Right atrium auricular region (tissue), 2 donors: ENCODE results near the gene IGIP. TPM values are rescaled to one million over a fixed set of nuclear protein-coding genes. Genes with fewer than 3 reads are reported as not detected.

Experiments used
- DNase-seq: peaks from one replicate; pipeline ENCODE4 v3.0.0-alpha.2; 2019; ENCODE audit warnings: low spot score
- H3K27ac ChIP-seq, 2 donors: fragments of 200-600 bp; sonication (generic); 1 replicate in 1 of 2; 2 replicates in 1 of 2; pipeline ENCODE4 v1.5.1; 2016 to 2019
- H3K27me3 ChIP-seq, 2 donors: fragments of 200-600 bp; sonication (generic); one replicate each; pipeline versions ENCODE4 v1.5.1 to v1.6.0; 2017 to 2019
- H3K36me3 ChIP-seq: fragments of 200-600 bp; sonication (generic); one replicate; pipeline ENCODE4 v1.5.1; 2016
- H3K4me1 ChIP-seq, 2 donors: fragments of 200-600 bp; sonication (generic); one replicate each; pipeline versions ENCODE4 v1.5.1 to v1.6.0; 2017 to 2019
- H3K4me3 ChIP-seq, 2 donors: fragments of 200-600 bp; sonication (generic); 1 replicate in 1 of 2; 2 replicates in 1 of 2; pipeline ENCODE4 v1.5.1; 2017 to 2019; ENCODE audit warnings: mild to moderate bottlenecking in 1 of 2, moderate library complexity in 1 of 2
- H3K9me3 ChIP-seq, 2 donors: fragments of 200-600 bp; sonication (generic); one replicate each; pipeline ENCODE4 v1.5.1; 2019
- total RNA-seq, 2 donors: library from RNA; depleted of rRNA; stranded (reverse); fragments of >200 nt; gene quantifications; one replicate each; pipeline ENCODE4 v1.1.0, GENCODE V29; 2016
- TF ChIP-seq, protein P1 (sequence below), 2 donors: fragments of 200-600 bp; sonication (generic); IDR thresholded peaks; one replicate each; pipeline ENCODE4 v1.5.1; 2019; ENCODE audit warnings: antibody characterized with exemption in 2 of 2

The IGIP gene
- total RNA-seq, 2 donors from 2014 or later = 13.7 to 13.8 TPM

DNA sequence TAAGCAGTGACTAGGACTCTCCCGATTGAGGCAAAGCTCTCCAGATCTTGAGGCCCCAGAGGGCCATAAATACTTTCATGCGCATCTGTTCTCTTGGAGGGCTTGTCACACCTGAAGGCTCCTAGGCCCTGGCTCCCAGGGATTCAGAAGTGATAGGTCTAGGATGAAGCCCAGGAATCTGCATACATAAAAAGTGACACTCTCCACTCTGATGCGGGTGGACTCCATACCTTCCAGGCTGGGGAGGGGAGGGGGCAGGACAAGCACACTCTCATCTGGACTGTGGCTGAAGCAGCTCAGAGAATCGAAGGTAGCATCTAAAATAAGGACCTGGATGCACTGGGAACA lies 40.2 kb downstream of the IGIP start:
- Histone ChIP-seq H3K27me3 (no peaks in the 10 kb centered on the region), H3K9me3 (no peaks in the 10 kb centered on the region), H3K4me1 (peaks cover 0 to 9% of the 10 kb centered on the region in 2 donors), H3K36me3 (no peaks in the 10 kb centered on the region), H3K4me3 (no peak overlapping the region), H3K27ac (no peak overlapping the region)
- TF ChIP-seq, protein P1, sequence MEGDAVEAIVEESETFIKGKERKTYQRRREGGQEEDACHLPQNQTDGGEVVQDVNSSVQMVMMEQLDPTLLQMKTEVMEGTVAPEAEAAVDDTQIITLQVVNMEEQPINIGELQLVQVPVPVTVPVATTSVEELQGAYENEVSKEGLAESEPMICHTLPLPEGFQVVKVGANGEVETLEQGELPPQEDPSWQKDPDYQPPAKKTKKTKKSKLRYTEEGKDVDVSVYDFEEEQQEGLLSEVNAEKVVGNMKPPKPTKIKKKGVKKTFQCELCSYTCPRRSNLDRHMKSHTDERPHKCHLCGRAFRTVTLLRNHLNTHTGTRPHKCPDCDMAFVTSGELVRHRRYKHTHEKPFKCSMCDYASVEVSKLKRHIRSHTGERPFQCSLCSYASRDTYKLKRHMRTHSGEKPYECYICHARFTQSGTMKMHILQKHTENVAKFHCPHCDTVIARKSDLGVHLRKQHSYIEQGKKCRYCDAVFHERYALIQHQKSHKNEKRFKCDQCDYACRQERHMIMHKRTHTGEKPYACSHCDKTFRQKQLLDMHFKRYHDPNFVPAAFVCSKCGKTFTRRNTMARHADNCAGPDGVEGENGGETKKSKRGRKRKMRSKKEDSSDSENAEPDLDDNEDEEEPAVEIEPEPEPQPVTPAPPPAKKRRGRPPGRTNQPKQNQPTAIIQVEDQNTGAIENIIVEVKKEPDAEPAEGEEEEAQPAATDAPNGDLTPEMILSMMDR (IDR thresholded peaks at IDR 0.05) = no peak
- no peak for DNase-seq

DNA sequence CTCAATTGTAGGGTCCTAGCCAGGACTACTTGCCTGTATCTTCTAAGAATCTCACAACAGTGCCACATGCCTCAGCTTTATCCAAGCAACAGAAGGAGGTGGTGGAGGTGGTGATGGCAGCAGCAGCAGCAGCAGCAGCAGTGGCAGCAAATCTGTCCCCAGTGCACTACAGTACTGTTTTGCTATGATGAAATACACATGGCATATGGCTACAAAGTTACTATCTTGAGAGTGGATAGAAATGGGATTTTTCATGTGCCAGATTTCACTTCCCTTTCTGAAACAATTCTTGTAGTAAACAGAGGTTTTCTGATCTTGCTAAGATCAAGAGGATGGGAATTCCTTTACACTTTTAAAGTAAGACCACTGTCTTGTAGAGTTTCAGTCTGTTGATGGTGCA lies 41.2 kb downstream of the IGIP start:
- TF ChIP-seq, protein P1 (IDR thresholded peaks at IDR 0.05) = no peak
- Histone ChIP-seq H3K36me3 (no peaks in the 10 kb centered on the region), H3K4me3 (no peak overlapping the region), H3K27ac (no peak overlapping the region), H3K27me3 (no peaks in the 10 kb centered on the region), H3K4me1 (peaks cover 0 to 9% of the 10 kb centered on the region in 2 donors), H3K9me3 (no peaks in the 10 kb centered on the region)
- no peak for DNase-seq

DNA sequence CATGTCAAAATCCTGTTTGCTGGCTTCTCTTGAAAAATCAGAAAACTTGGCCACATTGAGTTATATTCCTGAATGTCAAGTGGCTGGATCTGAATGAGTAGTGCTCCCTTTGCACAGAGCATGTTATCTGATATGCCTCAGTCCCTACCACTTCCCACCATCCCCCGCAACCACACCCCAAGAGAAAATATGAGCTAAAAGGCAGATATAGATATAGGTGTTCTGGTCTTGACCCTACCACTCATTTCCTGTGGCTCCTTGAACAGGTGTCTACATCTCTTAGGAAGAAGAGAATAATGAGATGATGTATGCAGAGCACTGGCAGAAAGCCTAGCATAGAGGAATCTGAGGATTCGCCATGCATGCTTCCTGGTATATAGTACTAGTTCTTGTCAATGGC lies 42.6 kb downstream of the IGIP start:
- H3K27me3 ChIP-seq = no peaks in the 10 kb centered on the region
- no peak overlapping the region for H3K27ac ChIP-seq
- peaks cover 0 to 9% of the 10 kb centered on the region in 2 donors for H3K4me1 ChIP-seq
- DNase-seq = no peak
- no peaks in the 10 kb centered on the region for H3K9me3 ChIP-seq
- no peak overlapping the region for H3K4me3 ChIP-seq
- TF ChIP-seq, protein P1 (IDR thresholded peaks at IDR 0.05) = no peak
- no peaks in the 10 kb centered on the region for H3K36me3 ChIP-seq

DNA sequence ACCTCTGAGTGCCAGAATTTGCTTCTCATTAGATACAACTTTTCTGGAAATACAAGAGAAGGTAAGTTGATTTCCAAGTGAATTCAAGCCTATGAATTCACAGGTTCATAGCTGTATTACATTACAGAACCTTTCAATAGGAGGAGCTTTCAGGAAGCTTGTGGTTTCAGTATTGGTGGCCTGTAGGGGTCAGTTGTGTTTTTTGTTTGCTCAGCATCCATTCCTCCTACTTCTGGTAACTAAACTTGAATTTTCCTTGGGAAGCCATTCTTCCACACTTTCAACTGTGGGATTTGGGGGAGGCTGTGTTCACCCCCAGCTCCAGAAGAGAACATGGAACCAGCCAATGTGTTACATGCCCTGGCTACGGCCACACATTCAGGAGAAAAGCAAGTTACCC lies 43.7 kb downstream of the IGIP start:
- H3K27ac ChIP-seq = no peak overlapping the region
- no peak for DNase-seq
- no peaks in the 10 kb centered on the region for H3K9me3 ChIP-seq
- H3K4me3 ChIP-seq = no peak overlapping the region
- no peaks in the 10 kb centered on the region for H3K36me3 ChIP-seq
- TF ChIP-seq, protein P1 (IDR thresholded peaks at IDR 0.05) = peak in 1 of 2 donors; percentile 53
- H3K4me1 ChIP-seq = peaks cover 0 to 10% of the 10 kb centered on the region in 2 donors
- H3K27me3 ChIP-seq = no peaks in the 10 kb centered on the region

DNA sequence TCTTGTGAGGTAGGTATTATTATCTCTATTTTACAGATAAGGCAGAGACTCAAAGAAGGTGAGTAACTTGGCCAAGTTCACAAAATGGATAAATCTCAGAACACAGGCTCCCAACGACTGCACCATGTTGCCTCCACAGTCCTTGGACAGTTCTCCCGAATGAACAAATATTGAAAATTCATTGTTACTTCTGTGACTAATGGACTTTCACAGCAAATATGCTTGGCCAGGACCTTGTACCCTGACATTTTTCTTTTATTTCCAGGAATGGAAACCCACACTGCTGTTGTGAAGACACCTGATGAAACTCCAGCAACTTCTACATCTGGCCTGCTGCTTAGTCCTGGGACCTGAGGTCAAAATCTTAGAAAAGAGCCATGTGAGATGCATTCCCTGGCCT lies 46.7 kb downstream of the IGIP start:
- H3K27ac ChIP-seq = no peak overlapping the region
- no peak overlapping the region for H3K4me3 ChIP-seq

DNA sequence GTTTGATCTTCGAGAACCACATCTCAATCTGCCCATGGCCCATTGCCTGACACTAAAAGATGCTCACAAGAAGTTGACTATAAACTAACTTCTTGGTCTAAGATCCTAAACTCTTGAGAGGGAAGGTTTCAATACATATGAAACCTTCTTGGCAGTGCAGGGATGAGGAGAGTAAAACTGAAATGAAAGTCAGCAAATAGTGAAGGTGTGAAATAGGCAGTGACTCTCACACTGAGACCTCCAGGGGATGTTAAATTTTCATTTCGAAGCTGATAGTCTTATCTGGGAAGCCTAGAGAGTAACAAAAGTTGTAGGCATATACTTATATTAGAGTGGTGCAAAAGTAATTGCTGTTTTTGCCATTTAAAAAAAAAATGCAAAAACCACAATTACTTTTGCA lies 48.3 kb downstream of the IGIP start:
- peak overlapping the region in 1 of 2 donors; percentile 99 for H3K27ac ChIP-seq
- no peaks in the 10 kb centered on the region for H3K9me3 ChIP-seq
- H3K36me3 ChIP-seq = no peaks in the 10 kb centered on the region
- no peaks in the 10 kb centered on the region for H3K27me3 ChIP-seq
- H3K4me3 ChIP-seq = no peak overlapping the region
- TF ChIP-seq, protein P1 (IDR thresholded peaks at IDR 0.05) = no peak
- peaks cover 0 to 26% of the 10 kb centered on the region in 2 donors for H3K4me1 ChIP-seq
- DNase-seq = no peak

More for the DNA sequence above, 46.7 kb downstream of the IGIP start:
- H3K36me3 ChIP-seq = no peaks in the 10 kb centered on the region
- H3K4me1 ChIP-seq = peaks cover 0 to 19% of the 10 kb centered on the region in 2 donors
- no peaks in the 10 kb centered on the region for H3K9me3 ChIP-seq
- TF ChIP-seq, protein P1 (IDR thresholded peaks at IDR 0.05) = no peak
- no peaks in the 10 kb centered on the region for H3K27me3 ChIP-seq
- DNase-seq = no peak
